ENCODE data around the gene MYO18A. TPM values are rescaled to one million over a fixed set of nuclear protein-coding genes. Genes with fewer than 3 reads are reported as not detected.

The MYO18A gene
- total RNA-seq, 1 donor from 2014 or later, result 30.0 TPM

DNA sequence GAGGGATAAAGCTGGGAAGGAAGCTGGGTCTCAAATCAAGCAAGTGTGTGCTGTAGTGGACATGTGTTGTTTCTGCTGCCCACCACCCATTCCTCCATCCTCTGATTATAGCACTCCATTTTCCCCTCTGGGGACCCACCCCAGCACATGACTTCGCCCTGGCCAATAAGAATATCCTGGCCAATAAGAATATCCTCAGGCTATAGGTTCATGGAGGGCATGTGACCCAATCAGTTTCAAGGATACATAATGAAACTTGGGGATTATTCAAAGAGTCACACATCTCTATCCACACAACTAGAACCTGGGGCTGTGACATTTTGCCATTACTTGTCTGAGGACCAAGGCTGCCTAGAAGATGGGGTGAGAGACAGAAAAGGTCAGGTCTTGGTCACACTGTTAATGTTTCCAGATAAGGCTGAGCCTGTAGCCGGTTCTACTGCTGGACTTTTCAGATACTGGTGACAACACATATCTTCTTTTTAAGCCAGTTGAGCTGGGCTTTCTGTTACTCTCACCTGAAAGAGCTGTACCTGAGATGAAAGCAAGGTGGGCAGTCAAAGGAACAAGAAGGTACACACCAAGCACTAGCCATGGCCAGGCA, 33.7 kb downstream of the MYO18A start:
- Mint-ChIP-seq H3K27me3 (ENCODE audit: low read depth) (no peaks in the 10 kb centered on the region), H3K4me3 (ENCODE audit: unreplicated experiment) (no peak overlapping the region), H3K27ac (ENCODE audit: unreplicated experiment) (no peak overlapping the region), H3K4me1 (ENCODE audit: low read depth) (peaks cover 32% of the 10 kb centered on the region), H3K9me3 (ENCODE audit: low read depth) (no peaks in the 10 kb centered on the region), H3K36me3 (ENCODE audit: low read depth) (no peaks in the 10 kb centered on the region)
- no peak for DNase-seq (ENCODE audit: low spot score)
- TF ChIP-seq, protein P1, sequence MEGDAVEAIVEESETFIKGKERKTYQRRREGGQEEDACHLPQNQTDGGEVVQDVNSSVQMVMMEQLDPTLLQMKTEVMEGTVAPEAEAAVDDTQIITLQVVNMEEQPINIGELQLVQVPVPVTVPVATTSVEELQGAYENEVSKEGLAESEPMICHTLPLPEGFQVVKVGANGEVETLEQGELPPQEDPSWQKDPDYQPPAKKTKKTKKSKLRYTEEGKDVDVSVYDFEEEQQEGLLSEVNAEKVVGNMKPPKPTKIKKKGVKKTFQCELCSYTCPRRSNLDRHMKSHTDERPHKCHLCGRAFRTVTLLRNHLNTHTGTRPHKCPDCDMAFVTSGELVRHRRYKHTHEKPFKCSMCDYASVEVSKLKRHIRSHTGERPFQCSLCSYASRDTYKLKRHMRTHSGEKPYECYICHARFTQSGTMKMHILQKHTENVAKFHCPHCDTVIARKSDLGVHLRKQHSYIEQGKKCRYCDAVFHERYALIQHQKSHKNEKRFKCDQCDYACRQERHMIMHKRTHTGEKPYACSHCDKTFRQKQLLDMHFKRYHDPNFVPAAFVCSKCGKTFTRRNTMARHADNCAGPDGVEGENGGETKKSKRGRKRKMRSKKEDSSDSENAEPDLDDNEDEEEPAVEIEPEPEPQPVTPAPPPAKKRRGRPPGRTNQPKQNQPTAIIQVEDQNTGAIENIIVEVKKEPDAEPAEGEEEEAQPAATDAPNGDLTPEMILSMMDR (IDR thresholded peaks at IDR 0.05), result no peak

DNA sequence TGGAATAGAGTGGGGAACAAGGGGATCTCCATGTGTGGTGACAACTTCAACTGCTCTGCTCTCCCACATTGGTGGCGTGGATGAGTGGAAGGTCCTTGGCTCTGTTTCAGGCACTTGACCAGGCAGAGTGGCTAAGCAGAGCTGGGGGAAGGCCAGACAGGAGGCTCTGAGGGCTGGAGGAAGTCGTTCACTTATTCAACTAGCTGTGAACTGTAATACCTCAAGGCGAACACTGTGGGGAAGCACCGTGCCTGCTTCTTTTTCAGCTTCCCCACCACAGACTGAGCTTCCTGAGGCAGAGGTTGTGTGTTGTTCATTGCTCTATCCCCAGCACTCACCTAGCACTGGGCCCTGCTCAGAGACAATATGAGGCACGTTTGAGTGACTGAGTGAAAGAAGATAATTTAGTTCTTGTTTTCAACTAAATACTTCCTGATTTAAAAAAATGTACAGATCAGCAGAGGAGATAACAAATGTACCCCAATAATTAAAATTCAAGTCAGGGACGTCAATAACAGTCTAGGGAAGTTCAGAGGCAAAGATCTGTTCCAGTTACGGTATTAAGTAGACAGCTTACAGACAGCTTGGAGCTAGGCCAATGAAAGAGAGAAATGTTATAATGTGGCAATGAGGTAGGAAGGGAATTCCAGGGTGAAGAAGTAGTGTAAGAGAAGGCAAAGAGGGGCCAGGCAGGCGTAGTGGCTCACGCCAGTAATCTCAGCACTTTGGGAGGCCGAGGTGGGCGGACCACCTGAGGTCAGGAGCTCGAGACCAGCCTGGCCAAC, 34.7 kb downstream of the MYO18A start:
- no peak for DNase-seq (ENCODE audit: low spot score)
- no peaks in the 10 kb centered on the region for H3K36me3 Mint-ChIP-seq (ENCODE audit: low read depth)
- no peaks in the 10 kb centered on the region for H3K27me3 Mint-ChIP-seq (ENCODE audit: low read depth)
- peak overlapping the region; percentile 85 for H3K27ac Mint-ChIP-seq (ENCODE audit: unreplicated experiment)
- H3K4me3 Mint-ChIP-seq (ENCODE audit: unreplicated experiment), result no peak overlapping the region
- TF ChIP-seq, protein P1 (IDR thresholded peaks at IDR 0.05), result peak; percentile 81
- peaks cover 39% of the 10 kb centered on the region for H3K4me1 Mint-ChIP-seq (ENCODE audit: low read depth)
- H3K9me3 Mint-ChIP-seq (ENCODE audit: low read depth), result no peaks in the 10 kb centered on the region

DNA sequence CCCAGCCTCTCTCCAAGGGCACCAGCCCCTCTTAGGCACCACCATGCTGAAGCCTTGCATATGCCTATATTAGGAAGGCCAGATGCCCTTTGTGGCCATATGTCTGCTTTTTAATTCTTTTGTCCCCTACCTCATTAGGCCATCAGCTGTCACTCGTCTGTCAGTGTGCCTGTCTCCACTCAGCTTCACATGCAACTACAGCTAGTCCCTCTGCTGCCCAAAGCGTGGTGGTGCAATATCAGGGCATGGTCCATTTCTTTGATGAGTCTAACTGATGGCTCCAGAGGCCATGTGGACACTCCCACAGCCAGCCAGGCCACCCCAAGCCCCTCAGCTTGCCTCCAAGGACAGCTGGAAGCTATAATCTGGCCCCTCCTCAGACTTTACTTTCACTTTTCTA, 36.3 kb downstream of the MYO18A start:
- H3K4me1 Mint-ChIP-seq (ENCODE audit: low read depth), result peaks cover 45% of the 10 kb centered on the region
- no peaks in the 10 kb centered on the region for H3K9me3 Mint-ChIP-seq (ENCODE audit: low read depth)
- TF ChIP-seq, protein P1 (IDR thresholded peaks at IDR 0.05), result peak; percentile 67
- H3K36me3 Mint-ChIP-seq (ENCODE audit: low read depth), result no peaks in the 10 kb centered on the region
- no peak overlapping the region for H3K4me3 Mint-ChIP-seq (ENCODE audit: unreplicated experiment)
- H3K27ac Mint-ChIP-seq (ENCODE audit: unreplicated experiment), result peak overlapping the region; percentile 10
- H3K27me3 Mint-ChIP-seq (ENCODE audit: low read depth), result no peaks in the 10 kb centered on the region
- DNase-seq (ENCODE audit: low spot score), result no peak

DNA sequence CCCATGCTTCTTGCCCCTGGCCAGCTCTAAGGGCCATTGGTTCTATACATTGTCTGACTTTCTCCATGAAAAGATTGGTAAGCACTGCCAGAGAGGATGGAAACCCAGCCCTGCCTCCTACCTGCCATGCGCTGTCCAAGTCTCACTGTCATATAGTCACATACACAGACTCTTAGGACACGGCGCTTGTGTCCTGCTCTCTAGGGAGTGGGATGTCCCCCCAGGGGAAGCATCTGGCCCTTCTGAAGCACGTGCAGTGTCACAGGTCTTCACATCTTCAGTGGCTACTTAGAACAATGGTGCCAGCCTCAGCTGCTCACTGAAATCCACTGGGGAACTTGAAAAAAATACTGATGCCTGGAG, 38.7 kb downstream of the MYO18A start:
- Mint-ChIP-seq H3K9me3 (ENCODE audit: low read depth) (no peaks in the 10 kb centered on the region), H3K27ac (ENCODE audit: unreplicated experiment) (peak overlapping the region; percentile 86), H3K27me3 (ENCODE audit: low read depth) (no peaks in the 10 kb centered on the region), H3K36me3 (ENCODE audit: low read depth) (no peaks in the 10 kb centered on the region), H3K4me1 (ENCODE audit: low read depth) (peaks cover 47% of the 10 kb centered on the region), H3K4me3 (ENCODE audit: unreplicated experiment) (no peak overlapping the region)
- DNase-seq (ENCODE audit: low spot score), result no peak
- TF ChIP-seq, protein P1 (IDR thresholded peaks at IDR 0.05), result no peak

DNA sequence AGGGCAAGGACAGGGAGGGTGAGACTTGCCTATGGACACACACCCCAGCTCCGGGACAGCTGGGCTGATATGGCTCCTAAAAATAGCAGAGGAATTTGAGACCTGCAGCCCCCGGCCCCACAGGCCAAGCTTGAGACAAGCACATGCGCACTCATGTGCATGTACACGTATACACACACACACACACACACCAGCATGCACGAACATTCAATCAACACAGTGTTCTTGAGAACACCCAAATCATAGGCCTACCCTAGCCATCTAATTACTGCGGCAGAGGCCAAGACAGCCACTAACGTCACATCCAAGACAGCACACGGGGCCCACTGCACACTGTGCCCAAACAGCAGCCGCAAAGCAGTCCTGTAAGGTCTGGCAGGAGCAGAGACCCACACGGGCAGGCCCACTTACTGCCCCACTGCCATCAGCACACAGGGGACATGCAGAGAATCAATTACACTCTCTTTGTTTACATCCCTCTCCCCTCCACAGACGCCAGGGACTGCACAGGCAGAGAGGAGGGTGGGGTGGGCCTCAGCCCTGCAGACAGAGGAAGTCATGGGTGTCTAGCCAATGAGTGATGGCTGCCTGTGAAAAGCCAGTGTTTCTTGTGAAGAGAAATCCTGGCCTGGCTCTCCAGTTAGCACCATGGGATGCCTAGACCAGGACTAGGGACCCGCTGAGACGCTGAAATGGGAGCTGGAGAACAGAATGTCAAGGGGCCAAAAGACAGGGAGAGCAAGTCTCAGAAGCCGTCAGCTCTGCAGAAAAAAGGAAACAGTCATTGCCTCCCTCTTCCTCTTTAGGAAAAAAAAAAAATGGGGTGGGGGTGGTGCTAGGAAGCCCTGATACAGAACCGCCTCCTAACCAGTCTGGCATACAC, 39.3 kb downstream of the MYO18A start:
- no peak for DNase-seq (ENCODE audit: low spot score)
- Mint-ChIP-seq H3K27ac (ENCODE audit: unreplicated experiment) (peak overlapping the region; percentile 86), H3K4me3 (ENCODE audit: unreplicated experiment) (peak overlapping the region; percentile 63), H3K9me3 (ENCODE audit: low read depth) (no peaks in the 10 kb centered on the region), H3K27me3 (ENCODE audit: low read depth) (no peaks in the 10 kb centered on the region), H3K36me3 (ENCODE audit: low read depth) (no peaks in the 10 kb centered on the region), H3K4me1 (ENCODE audit: low read depth) (peaks cover 47% of the 10 kb centered on the region)
- TF ChIP-seq, protein P1 (IDR thresholded peaks at IDR 0.05), result no peak

All from chondrocyte (in vitro differentiated cells).